HCT116 (cell line): ENCODE data around the gene PAX5. TPM values are rescaled to one million over a fixed set of nuclear protein-coding genes. Genes with fewer than 3 reads are reported as not detected.

Experiments used
- ATAC-seq: fragments of 200-7000 bp; cut with Tn5 transposase; 2 replicates; pipeline ENCODE4 v1.9.1; 2020; ENCODE audit warnings: mild to moderate bottlenecking, moderate library complexity
- BruUV-seq: library from RNA; stranded (reverse); fragments of 400-500 nt; replicated peaks from 2 replicates; lab custom pipeline; 2021; lab: Mats Ljungman, UMichigan
- CTCF ChIA-PET: fragments of 300-600 bp; sonication (Branson Sonifier 250); formaldehyde crosslinking; loops from one replicate; lab custom pipeline; 2021; ENCODE audit warnings: antibody characterized with exemption; lab: Charles Lee
- POLR2A ChIA-PET: fragments of 300-600, 350-600 bp; sonication (Branson Sonifier 250); formaldehyde crosslinking; loops from one replicate; lab custom pipeline; 2021; ENCODE audit warnings: antibody characterized with exemption; lab: Charles Lee
- RAD21 ChIA-PET, 2 experiments: fragments of 300-600 bp; sonication (Branson Sonifier 250); formaldehyde crosslinking; loops; one replicate each; lab custom pipeline; 2023; ENCODE audit warnings: low total read pairs in 2 of 2; ENCODE audit not compliant: uncharacterized antibody in 2 of 2, unreplicated experiment in 2 of 2, low non-redundant PET in 1 of 2; lab: Charles Lee
- DNase-seq: peaks from one replicate; pipeline ENCODE4 v3.0.0-alpha.2; 2010; ENCODE audit warnings: low read depth, low spot score
- H2AFZ ChIP-seq: fragments of 200-600 bp; shearing (Covaris generic), sonication (generic); 2 replicates; pipeline ENCODE4 v1.6.1; 2017; ENCODE audit warnings: low read depth, mixed run types, mixed read lengths, antibody characterized with exemption, low read length; ENCODE audit not compliant: poor library complexity, severe bottlenecking
- H3K27ac ChIP-seq: 2 replicates; pipeline ENCODE4 v1.5.1; 2012; ENCODE audit warnings: low read depth, low read length
- H3K27me3 ChIP-seq: fragments of 200-600 bp; sonication (generic); 2 replicates; pipeline ENCODE4 v1.6.1; 2016; ENCODE audit warnings: mixed run types, low read length, mixed read lengths; ENCODE audit not compliant: insufficient read depth
- H3K36me3 ChIP-seq, 2 experiments: fragments of 200-500 bp in 1 of 2; fragments of 200-600 bp in 1 of 2; sonication (Bioruptor generic) in 1 of 2; sonication (generic) in 1 of 2; 2 replicates each; pipeline versions ENCODE4 v1.5.1 to v1.6.1; 2014 to 2016; ENCODE audit warnings: low read length in 2 of 2, inconsistent platforms in 1 of 2, mixed read lengths in 1 of 2, mixed run types in 1 of 2; ENCODE audit not compliant: insufficient read depth in 2 of 2, control insufficient read depth in 1 of 2
- H3K4me1 ChIP-seq, 2 experiments: fragments of 200-600 bp in 1 of 2; sonication (generic) in 1 of 2; 2 replicates each; pipeline versions ENCODE4 v1.5.1 to v1.6.1; 2012 to 2017; ENCODE audit warnings: low read length in 2 of 2, inconsistent platforms in 1 of 2, mild to moderate bottlenecking in 1 of 2, mixed read lengths in 1 of 2, mixed run types in 1 of 2, moderate library complexity in 1 of 2; ENCODE audit not compliant: insufficient read depth in 2 of 2, control insufficient read depth in 1 of 2
- H3K4me2 ChIP-seq: fragments of 200-600 bp; sonication (generic); 2 replicates; pipeline ENCODE4 v1.6.1; 2017; ENCODE audit warnings: mixed run types, low read length, mixed read lengths
- H3K4me3 ChIP-seq, 2 experiments: fragments of 200-600 bp in 1 of 2; sonication (generic) in 1 of 2; replicated peaks in 1 of 2; 2 replicates each; pipeline ENCODE4 v1.5.1; 2011 to 2016; ENCODE audit warnings: low read length in 2 of 2, control low read depth in 1 of 2, low read depth in 1 of 2, mild to moderate bottlenecking in 1 of 2, mixed read lengths in 1 of 2, mixed run types in 1 of 2
- H3K79me2 ChIP-seq: fragments of 200-600 bp; sonication (generic); 2 replicates; pipeline ENCODE4 v1.6.1; 2017; ENCODE audit warnings: mild to moderate bottlenecking, mixed run types, low read length, moderate library complexity, mixed read lengths; ENCODE audit not compliant: insufficient read depth
- H3K9ac ChIP-seq: fragments of 200-600 bp; sonication (generic); 2 replicates; pipeline ENCODE4 v1.6.1; 2016; ENCODE audit warnings: low read length, mixed read lengths
- H3K9me2 ChIP-seq: fragments of 200-600 bp; sonication (generic), shearing (Covaris generic); 2 replicates; pipeline ENCODE4 v1.6.1; 2017; ENCODE audit warnings: mixed run types, mild to moderate bottlenecking, moderate library complexity; ENCODE audit not compliant: insufficient read depth
- H3K9me3 ChIP-seq, 2 experiments: fragments of 200-500 bp in 1 of 2; fragments of 200-600 bp in 1 of 2; sonication (Bioruptor generic) in 1 of 2; sonication (generic) in 1 of 2; 2 replicates each; pipeline ENCODE4 v1.6.1; 2014 to 2017; ENCODE audit warnings: low read length in 2 of 2, mixed read lengths in 2 of 2, inconsistent platforms in 1 of 2, low read depth in 1 of 2, mild to moderate bottlenecking in 1 of 2, mixed run types in 1 of 2, moderate library complexity in 1 of 2; ENCODE audit not compliant: control insufficient read depth in 1 of 2, insufficient read depth in 1 of 2
- H4K20me1 ChIP-seq: fragments of 200-600 bp; sonication (generic), shearing (Covaris generic); 2 replicates; pipeline ENCODE4 v1.6.1; 2017; ENCODE audit warnings: mixed run types, mild to moderate bottlenecking, moderate library complexity; ENCODE audit not compliant: insufficient read depth
- CBX3 ChIP-seq: IDR thresholded peaks from 2 replicates; pipeline ENCODE4 v1.6.1; 2012; ENCODE audit warnings: low read depth
- CEBPB ChIP-seq: IDR thresholded peaks from 2 replicates; pipeline ENCODE4 v1.6.1; 2012; ENCODE audit warnings: low read depth
- EGR1 ChIP-seq: IDR thresholded peaks from 2 replicates; pipeline ENCODE4 v1.6.1; 2012; ENCODE audit warnings: low read depth
- ELF1 ChIP-seq: IDR thresholded peaks from 2 replicates; pipeline ENCODE4 v1.6.1; 2012; ENCODE audit warnings: low read depth, borderline replicate concordance
- EZH2 ChIP-seq: fragments of 200-600 bp; sonication (generic); IDR thresholded peaks from 2 replicates; pipeline ENCODE4 v1.6.1; 2017; ENCODE audit warnings: antibody characterized with exemption, mixed run types
- FOSL1 ChIP-seq: IDR thresholded peaks from 2 replicates; pipeline ENCODE4 v1.6.1; 2012; ENCODE audit warnings: low read depth
- POLR2AphosphoS5 ChIP-seq: IDR thresholded peaks from 2 replicates; pipeline ENCODE4 v1.6.1; 2011; ENCODE audit warnings: mild to moderate bottlenecking, low read depth, low read length, moderate library complexity
- SP1 ChIP-seq: IDR thresholded peaks from 2 replicates; pipeline ENCODE4 v1.6.1; 2012; ENCODE audit warnings: low read depth
- SRF ChIP-seq: IDR thresholded peaks from 2 replicates; pipeline ENCODE4 v1.6.1; 2012; ENCODE audit warnings: low read depth
- YY1 ChIP-seq: IDR thresholded peaks from 2 replicates; pipeline ENCODE4 v1.6.1; 2011; ENCODE audit warnings: low read length, low read depth, moderate library complexity, mild to moderate bottlenecking; ENCODE audit not compliant: insufficient replicate concordance; ENCODE audit errors: extremely low read depth
- ZNF274 ChIP-seq: fragments of 200-500 bp; sonication (Bioruptor generic); IDR thresholded peaks from 2 replicates; pipeline ENCODE4 v1.6.1; 2014; ENCODE audit warnings: mild to moderate bottlenecking, low read depth, low read length, inconsistent platforms
- intact Hi-C: fragments of 100-400 bp; cut with micrococcal nuclease; formaldehyde crosslinking; loops from 2 replicates; pipeline ENCODE4 v1.10.0; 2022
- total RNA-seq: library from RNA; stranded (reverse); gene quantifications from one replicate; pipeline ENCODE4 v1.2.1, GENCODE V29; 2021; ENCODE audit not compliant: unreplicated experiment
- TF ChIP-seq, protein P1 (sequence below): IDR thresholded peaks from 2 replicates; pipeline ENCODE4 v1.6.1; 2012
- TF ChIP-seq, protein P2 (sequence below): IDR thresholded peaks from 2 replicates; pipeline ENCODE4 v1.6.1; 2012; ENCODE audit warnings: low read depth

The PAX5 gene
- total RNA-seq, 1 experiment from 2014 or later = 0.17 TPM

DNA sequence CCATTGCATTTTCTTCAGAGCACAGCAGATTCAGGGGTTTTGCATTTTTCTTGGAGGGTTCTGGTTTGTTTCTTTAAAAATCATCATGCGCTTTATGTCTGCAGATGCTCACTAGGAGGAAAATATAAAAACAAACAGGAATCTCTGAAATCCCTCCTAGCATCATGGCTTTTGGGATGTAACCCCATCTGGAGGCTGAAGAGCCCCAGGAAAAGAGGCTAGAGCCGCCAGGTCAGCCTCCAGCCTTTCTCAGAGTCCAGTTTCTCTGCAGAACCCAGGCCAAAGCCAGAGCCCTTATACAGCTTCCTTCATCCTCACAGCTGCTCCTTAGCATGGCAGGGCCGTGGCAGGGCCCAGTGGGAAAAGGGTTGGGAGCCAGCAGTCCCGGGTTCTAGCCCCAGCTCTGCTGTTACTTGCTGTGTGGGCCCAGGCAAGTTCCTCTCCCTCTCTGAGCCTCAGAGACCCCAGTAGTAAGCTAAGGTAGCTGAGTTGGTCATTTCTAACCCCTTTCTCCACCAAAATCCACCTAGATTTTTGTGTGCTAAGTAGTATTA is 62.1 kb downstream of the PAX5 start:
- CTCF ChIA-PET = no interaction called here
- intact Hi-C loops = no loop called here

DNA sequence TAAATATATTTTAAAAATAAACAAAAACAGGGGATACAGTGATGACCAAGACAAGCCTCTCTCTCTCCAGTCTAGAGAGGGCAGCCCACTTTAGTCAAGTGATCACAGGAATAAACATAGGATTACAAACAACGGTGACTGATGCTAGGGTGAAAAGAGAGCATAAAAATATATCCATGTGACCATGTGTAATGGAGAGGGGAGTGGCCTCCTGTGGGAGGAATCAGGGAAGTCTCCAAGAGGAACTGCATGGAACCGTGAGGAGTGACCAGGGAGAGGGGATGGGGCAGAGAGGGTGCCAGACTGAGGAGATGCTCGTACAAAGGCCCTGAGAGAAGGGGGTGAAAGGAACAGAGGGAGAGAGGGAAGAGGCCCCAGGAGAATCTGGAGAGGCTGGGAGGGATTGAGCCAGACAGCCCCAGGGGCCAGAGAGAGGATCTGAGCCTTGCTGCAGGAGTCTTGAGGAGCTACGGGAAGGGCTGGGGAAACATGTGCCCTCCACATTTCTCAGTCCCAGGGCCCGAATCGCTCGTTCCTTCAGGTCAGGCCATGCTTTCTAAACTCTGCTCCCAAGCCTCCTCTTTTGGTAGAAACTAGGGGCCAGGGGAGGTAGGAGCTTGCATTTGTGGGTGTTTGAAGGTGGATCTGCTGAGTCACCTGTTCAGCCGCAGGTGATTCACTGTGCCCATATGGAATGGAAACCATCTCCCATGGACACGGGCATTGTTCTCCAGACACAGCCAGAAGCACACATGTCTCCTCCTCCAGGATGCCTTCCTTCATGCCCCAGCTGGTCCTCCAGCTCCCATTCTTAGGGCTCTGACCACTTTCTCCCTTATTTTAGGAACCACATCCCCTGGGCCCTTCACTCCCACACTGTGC is 63.8 kb downstream of the PAX5 start:
- POLR2A ChIA-PET = interaction anchor here (2.8 kb wide), 1 partner anchor 10 kb away, joined by 7 read pairs; no protein-coding TSS in a partner anchor
- Histone ChIP-seq H3K4me2 (0 out of 2 replicates have a peak overlapping the region, but pooled peaks have one; percentile 1), H3K36me3 (no peaks in the 10 kb centered on the region), H3K9me2 (no peaks in the 10 kb centered on the region), H3K27me3 (no peaks in the 10 kb centered on the region), H3K9ac (no peak overlapping the region), H3K27ac (no peak overlapping the region), H3K4me3 (no peak overlapping the region), H4K20me1 (no peaks in the 10 kb centered on the region), H3K4me1 (peaks cover 0 to 9% of the 10 kb centered on the region in 2 experiments; a peak in 2 of 4 replicates), H2AFZ (no peak overlapping the region), H3K79me2 (no peaks in the 10 kb centered on the region), H3K9me3 (no peaks in the 10 kb centered on the region)
- ATAC-seq (peak; percentile 74), DNase-seq (no peak)
- no peak for TF ChIP-seq CEBPB
- TF ChIP-seq EZH2 = no peak
- TF ChIP-seq, protein P1, sequence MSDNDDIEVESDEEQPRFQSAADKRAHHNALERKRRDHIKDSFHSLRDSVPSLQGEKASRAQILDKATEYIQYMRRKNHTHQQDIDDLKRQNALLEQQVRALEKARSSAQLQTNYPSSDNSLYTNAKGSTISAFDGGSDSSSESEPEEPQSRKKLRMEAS = no peak
- TF ChIP-seq FOSL1 = no peak
- no peak for TF ChIP-seq ZNF274
- TF ChIP-seq, protein P2, sequence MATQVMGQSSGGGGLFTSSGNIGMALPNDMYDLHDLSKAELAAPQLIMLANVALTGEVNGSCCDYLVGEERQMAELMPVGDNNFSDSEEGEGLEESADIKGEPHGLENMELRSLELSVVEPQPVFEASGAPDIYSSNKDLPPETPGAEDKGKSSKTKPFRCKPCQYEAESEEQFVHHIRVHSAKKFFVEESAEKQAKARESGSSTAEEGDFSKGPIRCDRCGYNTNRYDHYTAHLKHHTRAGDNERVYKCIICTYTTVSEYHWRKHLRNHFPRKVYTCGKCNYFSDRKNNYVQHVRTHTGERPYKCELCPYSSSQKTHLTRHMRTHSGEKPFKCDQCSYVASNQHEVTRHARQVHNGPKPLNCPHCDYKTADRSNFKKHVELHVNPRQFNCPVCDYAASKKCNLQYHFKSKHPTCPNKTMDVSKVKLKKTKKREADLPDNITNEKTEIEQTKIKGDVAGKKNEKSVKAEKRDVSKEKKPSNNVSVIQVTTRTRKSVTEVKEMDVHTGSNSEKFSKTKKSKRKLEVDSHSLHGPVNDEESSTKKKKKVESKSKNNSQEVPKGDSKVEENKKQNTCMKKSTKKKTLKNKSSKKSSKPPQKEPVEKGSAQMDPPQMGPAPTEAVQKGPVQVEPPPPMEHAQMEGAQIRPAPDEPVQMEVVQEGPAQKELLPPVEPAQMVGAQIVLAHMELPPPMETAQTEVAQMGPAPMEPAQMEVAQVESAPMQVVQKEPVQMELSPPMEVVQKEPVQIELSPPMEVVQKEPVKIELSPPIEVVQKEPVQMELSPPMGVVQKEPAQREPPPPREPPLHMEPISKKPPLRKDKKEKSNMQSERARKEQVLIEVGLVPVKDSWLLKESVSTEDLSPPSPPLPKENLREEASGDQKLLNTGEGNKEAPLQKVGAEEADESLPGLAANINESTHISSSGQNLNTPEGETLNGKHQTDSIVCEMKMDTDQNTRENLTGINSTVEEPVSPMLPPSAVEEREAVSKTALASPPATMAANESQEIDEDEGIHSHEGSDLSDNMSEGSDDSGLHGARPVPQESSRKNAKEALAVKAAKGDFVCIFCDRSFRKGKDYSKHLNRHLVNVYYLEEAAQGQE = no peak
- TF ChIP-seq CBX3 = no peak
- no peak for TF ChIP-seq ELF1
- no TSS peak for BruUV-seq
- CTCF ChIA-PET = interaction anchor here (0.8 to 1.7 kb wide), 4 partner anchors 11 to 97 kb away, joined by 3 to 6 read pairs (median 5); no protein-coding TSS in a partner anchor
- RAD21 ChIA-PET = no interaction called here
- intact Hi-C loops = no loop called here

More for the DNA sequence above, 62.1 kb downstream of the PAX5 start:
- Histone ChIP-seq H3K79me2 (no peaks in the 10 kb centered on the region), H3K27ac (no peak overlapping the region), H3K9ac (no peak overlapping the region), H3K4me1 (peaks cover 0 to 18% of the 10 kb centered on the region in 2 experiments; a peak in 2 of 4 replicates), H3K4me3 (no peak overlapping the region), H3K9me3 (no peaks in the 10 kb centered on the region), H3K4me2 (no peak overlapping the region), H3K27me3 (no peaks in the 10 kb centered on the region), H3K36me3 (no peaks in the 10 kb centered on the region), H4K20me1 (no peaks in the 10 kb centered on the region), H3K9me2 (no peaks in the 10 kb centered on the region), H2AFZ (no peak overlapping the region)
- no peak for ATAC-seq
- ChIA-PET POLR2A (interaction anchor here (2.8 kb wide), 1 partner anchor 9 kb away, joined by 7 read pairs; no protein-coding TSS in a partner anchor), RAD21 (no interaction called here)
- no TSS peak for BruUV-seq
- no peak for DNase-seq
- TF ChIP-seq SRF (no peak), SP1 (no peak), ZNF274 (no peak), POLR2AphosphoS5 (no peak), YY1 (no peak), EGR1 (no peak)
- TF ChIP-seq, all 23 proteins: peak for 0
